ENCODE results near the gene RDM1.
"Not testable (repeated sequence)": the region's sequence is repeated elsewhere in the genome, so short reads cannot be mapped to it uniquely, and the experiment has no call there.

Gene RDM1

GRCh38 chr17:35948092-35948491, 17.5 kb upstream of the RDM1 start:
- no peak for DNase-seq (ENCODE audit: low spot score)
- no peak for TF ChIP-seq CTCF (IDR thresholded peaks at IDR 0.05)
- no peak overlapping the region for H3K27ac ChIP-seq
- H3K4me3 ChIP-seq, result no peak overlapping the region

DNA sequence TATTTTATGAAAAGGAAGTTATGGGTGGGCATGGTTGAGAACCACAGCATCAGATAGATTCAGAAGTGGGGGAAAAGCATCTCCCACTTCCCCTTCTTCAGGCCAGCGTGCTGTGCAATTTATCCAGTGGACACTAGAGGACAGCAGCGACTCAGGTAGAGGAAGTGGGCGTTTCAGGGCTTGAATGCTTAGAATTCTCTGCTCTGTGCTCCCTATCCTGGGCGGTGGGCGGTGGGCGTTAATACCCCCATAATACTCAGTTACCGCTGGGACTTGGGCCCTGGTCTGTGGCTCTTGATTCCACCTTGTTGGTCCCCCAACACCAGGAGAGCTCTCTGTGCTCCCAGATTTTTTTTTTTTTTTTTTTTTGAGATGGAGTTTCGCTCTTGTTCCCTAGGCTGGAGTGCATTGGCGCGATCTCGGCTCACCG, 16.6 kb upstream of the RDM1 start:
- peak; percentile 67 for TF ChIP-seq CTCF (IDR thresholded peaks at IDR 0.05)
- no peak for DNase-seq (ENCODE audit: low spot score)
- H3K4me3 ChIP-seq, result peak overlapping the region; percentile 36
- no peak overlapping the region for H3K27ac ChIP-seq

- DNase-seq (ENCODE audit: low spot score), result no peak
- H3K4me3 ChIP-seq, result no peak overlapping the region
- H3K27ac ChIP-seq, result no peak overlapping the region
- TF ChIP-seq CTCF (IDR thresholded peaks at IDR 0.05), result no peak
These were observed 13.6 kb upstream of the RDM1 start for GRCh38 chr17:35944151-35944550.

DNA sequence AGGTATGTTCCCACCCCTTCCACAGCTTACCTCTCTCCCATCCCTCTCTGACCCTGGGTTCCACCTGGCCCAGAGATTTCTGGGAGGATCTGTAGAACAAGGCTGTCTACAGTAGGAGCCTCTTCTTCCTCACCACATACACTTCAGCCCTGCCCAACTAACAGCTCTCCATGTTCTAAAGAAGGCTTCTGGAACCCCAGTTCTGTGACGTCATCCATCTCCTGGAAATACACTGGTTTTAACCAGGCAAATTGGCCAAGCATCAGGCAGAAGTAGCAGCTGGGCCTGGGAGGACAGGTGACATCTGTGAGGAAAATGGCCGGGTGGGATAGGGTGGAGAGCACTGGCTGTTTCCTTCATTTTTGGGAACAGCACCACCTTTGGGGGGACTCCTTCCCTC, 13.0 kb upstream of the RDM1 start, which contains the start of gene LYZL6:
LYZL6 (minus strand) TSS at position 177 of the 400 bp plus-strand sequence. CDS start 4,357 bp downstream, outside the sequence.
- TF ChIP-seq CTCF (IDR thresholded peaks at IDR 0.05), result no peak
- no peak for DNase-seq (ENCODE audit: low spot score)
- no peak within 1 kb of the TSS for H3K4me3 ChIP-seq
- no peak within 1 kb of the TSS for H3K27ac ChIP-seq

- no peak for TF ChIP-seq CTCF (IDR thresholded peaks at IDR 0.05)
- DNase-seq (ENCODE audit: low spot score), result no peak
- H3K27ac ChIP-seq, result no peak overlapping the region
- H3K4me3 ChIP-seq, result no peak overlapping the region
These were observed 12.1 kb upstream of the RDM1 start for GRCh38 chr17:35942588-35943186.

GRCh38 chr17:35938492-35938891, 7.9 kb upstream of the RDM1 start:
- H3K4me3 ChIP-seq; H3K27ac ChIP-seq; DNase-seq (ENCODE audit: low spot score): not testable (repeated sequence)

GRCh38 chr17:35936063-35936462, 5.5 kb upstream of the RDM1 start:
- no peak overlapping the region for H3K4me3 ChIP-seq
- DNase-seq (ENCODE audit: low spot score), result no peak
- TF ChIP-seq CTCF (IDR thresholded peaks at IDR 0.05), result no peak
- H3K27ac ChIP-seq, result no peak overlapping the region

Measured in coronary artery (tissue), 2 donors.